Neural cell (in vitro differentiated cells): ENCODE results near the gene RNF20. TPM values are rescaled to one million over a fixed set of nuclear protein-coding genes. Genes with fewer than 3 reads are reported as not detected.

Experiments used
- H2AFZ ChIP-seq: fragments of 200-600, 300-800 bp; sonication (generic), shearing (Covaris generic); 2 replicates; pipeline ENCODE4 v1.6.0; 2014; ENCODE audit warnings: low read depth, mild to moderate bottlenecking, antibody characterized with exemption, low read length, moderate library complexity
- H3F3A ChIP-seq: fragments of 200-600 bp; shearing (Covaris generic); 2 replicates; pipeline ENCODE4 v1.6.1; 2016; ENCODE audit warnings: mild to moderate bottlenecking, moderate library complexity, mixed read lengths, antibody characterized with exemption, low read length; ENCODE audit not compliant: insufficient read depth, poor library complexity, severe bottlenecking
- H3K27ac ChIP-seq: fragments of 200-600, 300-800 bp; sonication (generic), shearing (Covaris generic); 2 replicates; pipeline ENCODE4 v1.5.1; 2014; ENCODE audit warnings: mild to moderate bottlenecking, low read length, moderate library complexity
- H3K27me3 ChIP-seq: fragments of 300-800, 200-600 bp; sonication (generic), shearing (Covaris generic); 2 replicates; pipeline ENCODE4 v1.6.0; 2014; ENCODE audit warnings: mild to moderate bottlenecking, low read depth, low read length, moderate library complexity; ENCODE audit not compliant: insufficient read depth
- H3K36me3 ChIP-seq: fragments of 300-800, 200-600 bp; sonication (generic), shearing (Covaris generic); 2 replicates; pipeline ENCODE4 v1.5.1; 2014; ENCODE audit warnings: mild to moderate bottlenecking, antibody characterized with exemption, low read length, moderate library complexity; ENCODE audit not compliant: insufficient read depth
- H3K4me2 ChIP-seq: fragments of 300-800, 200-600 bp; sonication (generic), shearing (Covaris generic); 2 replicates; pipeline ENCODE4 v1.6.0; 2014; ENCODE audit warnings: mild to moderate bottlenecking, low read length
- H3K4me3 ChIP-seq: fragments of 300-800, 200-600 bp; sonication (generic), shearing (Covaris generic); 2 replicates; pipeline ENCODE4 v1.5.1; 2014; ENCODE audit warnings: mild to moderate bottlenecking, low read length, moderate library complexity
- H3K79me2 ChIP-seq: fragments of 200-600 bp; shearing (Covaris generic); replicated peaks from 2 replicates; pipeline ENCODE4 v1.6.0; 2014; ENCODE audit warnings: mild to moderate bottlenecking, low read length, moderate library complexity; ENCODE audit not compliant: insufficient read depth
- H3K9ac ChIP-seq: fragments of 300-800, 200-600 bp; sonication (generic), shearing (Covaris generic); 2 replicates; pipeline ENCODE4 v1.6.1; 2016; ENCODE audit warnings: mild to moderate bottlenecking, low read length, mixed read lengths
- H3K9me2 ChIP-seq: fragments of 200-600 bp; shearing (Covaris generic); 2 replicates; pipeline ENCODE4 v1.6.1; 2016; ENCODE audit warnings: mild to moderate bottlenecking, low read length, mixed read lengths; ENCODE audit not compliant: insufficient read depth
- H3K9me3 ChIP-seq: fragments of 200-600, 300-800 bp; sonication (generic), shearing (Covaris generic); 2 replicates; pipeline ENCODE4 v1.6.1; 2016; ENCODE audit warnings: mild to moderate bottlenecking, mixed run types, low read length, moderate library complexity, mixed read lengths
- H4K20me1 ChIP-seq: fragments of 200-600 bp; shearing (Covaris generic); 2 replicates; pipeline ENCODE4 v1.6.1; 2016; ENCODE audit warnings: mild to moderate bottlenecking, mixed run types; ENCODE audit not compliant: insufficient read depth
- EP300 ChIP-seq: fragments of 450-650 bp; conservative IDR thresholded peaks from 2 replicates; pipeline ENCODE4 v1.6.1; 2014; ENCODE audit warnings: antibody characterized with exemption, mild to moderate bottlenecking, moderate library complexity; ENCODE audit not compliant: poor library complexity, severe bottlenecking
- EZH2 ChIP-seq: fragments of 200-600, 300-800 bp; shearing (Covaris generic), sonication (generic); IDR thresholded peaks from 2 replicates; pipeline ENCODE4 v1.6.1; 2014; ENCODE audit warnings: antibody characterized with exemption, low read length, borderline replicate concordance, mild to moderate bottlenecking; ENCODE audit not compliant: insufficient read depth, poor library complexity, severe bottlenecking
- MXI1 ChIP-seq: fragments of 450-650 bp; conservative IDR thresholded peaks from 2 replicates; pipeline ENCODE4 v1.6.1; 2014; ENCODE audit warnings: antibody characterized with exemption, mild to moderate bottlenecking; ENCODE audit not compliant: poor library complexity, severe bottlenecking
- POLR2AphosphoS5 ChIP-seq: IDR thresholded peaks from 2 replicates; pipeline ENCODE4 v1.6.1; 2012
- SMC3 ChIP-seq: fragments of 450-650 bp; conservative IDR thresholded peaks from 2 replicates; pipeline ENCODE4 v1.6.1; 2014; ENCODE audit warnings: antibody characterized with exemption, mild to moderate bottlenecking, moderate library complexity; ENCODE audit not compliant: poor library complexity
- TAF1 ChIP-seq: IDR thresholded peaks from 2 replicates; pipeline ENCODE4 v1.6.1; 2012; ENCODE audit warnings: low read depth
- polyA plus RNA-seq: library from polyadenylated mRNA; depleted of rRNA; stranded (reverse); fragments of >200 nt; gene quantifications from 2 replicates; pipeline ENCODE4 v1.2.3, GENCODE V29; 2014
- TF ChIP-seq, protein P1 (sequence below): IDR thresholded peaks from 2 replicates; pipeline ENCODE4 v1.6.1; 2012; ENCODE audit warnings: borderline replicate concordance

RNF20 gene
- polyA plus RNA-seq, 1 donor from 2014 or later: 32.1 TPM

DNA sequence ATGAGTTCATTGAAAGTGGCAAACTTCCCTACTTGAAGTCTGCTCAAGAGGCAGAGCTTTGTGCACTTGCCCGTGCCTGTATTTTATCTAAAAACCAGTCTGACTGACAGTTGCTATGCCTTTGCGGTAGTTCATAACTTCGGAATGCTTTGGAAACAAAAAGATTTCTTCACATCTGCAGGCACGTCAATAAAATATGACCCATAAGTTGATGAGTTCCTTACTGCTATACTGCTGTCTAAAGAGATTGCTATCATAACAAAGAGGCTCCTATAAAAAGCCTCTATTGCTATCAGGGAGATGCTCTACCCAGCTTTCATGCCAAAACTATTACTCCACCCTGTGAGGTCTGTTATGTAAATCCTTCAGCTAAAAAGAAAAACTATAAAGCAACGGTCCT lies 25.4 kb upstream of the RNF20 start:
- Histone ChIP-seq H4K20me1 (no peaks in the 10 kb centered on the region), H3K9ac (no peak overlapping the region), H3K4me3 (no peak overlapping the region), H3K36me3 (no peaks in the 10 kb centered on the region), H3K9me3 (no peaks in the 10 kb centered on the region), H3K4me2 (no peak overlapping the region), H2AFZ (no peak overlapping the region), H3K79me2 (no peaks in the 10 kb centered on the region), H3K27me3 (no peaks in the 10 kb centered on the region), H3F3A (no peaks in the 10 kb centered on the region), H3K9me2 (no peaks in the 10 kb centered on the region), H3K27ac (no peak overlapping the region)
- TF ChIP-seq EP300: no peak
- TF ChIP-seq SMC3: no peak
- TF ChIP-seq EZH2: no peak
- no peak for TF ChIP-seq POLR2AphosphoS5
- TF ChIP-seq MXI1: no peak
- TF ChIP-seq, protein P1, sequence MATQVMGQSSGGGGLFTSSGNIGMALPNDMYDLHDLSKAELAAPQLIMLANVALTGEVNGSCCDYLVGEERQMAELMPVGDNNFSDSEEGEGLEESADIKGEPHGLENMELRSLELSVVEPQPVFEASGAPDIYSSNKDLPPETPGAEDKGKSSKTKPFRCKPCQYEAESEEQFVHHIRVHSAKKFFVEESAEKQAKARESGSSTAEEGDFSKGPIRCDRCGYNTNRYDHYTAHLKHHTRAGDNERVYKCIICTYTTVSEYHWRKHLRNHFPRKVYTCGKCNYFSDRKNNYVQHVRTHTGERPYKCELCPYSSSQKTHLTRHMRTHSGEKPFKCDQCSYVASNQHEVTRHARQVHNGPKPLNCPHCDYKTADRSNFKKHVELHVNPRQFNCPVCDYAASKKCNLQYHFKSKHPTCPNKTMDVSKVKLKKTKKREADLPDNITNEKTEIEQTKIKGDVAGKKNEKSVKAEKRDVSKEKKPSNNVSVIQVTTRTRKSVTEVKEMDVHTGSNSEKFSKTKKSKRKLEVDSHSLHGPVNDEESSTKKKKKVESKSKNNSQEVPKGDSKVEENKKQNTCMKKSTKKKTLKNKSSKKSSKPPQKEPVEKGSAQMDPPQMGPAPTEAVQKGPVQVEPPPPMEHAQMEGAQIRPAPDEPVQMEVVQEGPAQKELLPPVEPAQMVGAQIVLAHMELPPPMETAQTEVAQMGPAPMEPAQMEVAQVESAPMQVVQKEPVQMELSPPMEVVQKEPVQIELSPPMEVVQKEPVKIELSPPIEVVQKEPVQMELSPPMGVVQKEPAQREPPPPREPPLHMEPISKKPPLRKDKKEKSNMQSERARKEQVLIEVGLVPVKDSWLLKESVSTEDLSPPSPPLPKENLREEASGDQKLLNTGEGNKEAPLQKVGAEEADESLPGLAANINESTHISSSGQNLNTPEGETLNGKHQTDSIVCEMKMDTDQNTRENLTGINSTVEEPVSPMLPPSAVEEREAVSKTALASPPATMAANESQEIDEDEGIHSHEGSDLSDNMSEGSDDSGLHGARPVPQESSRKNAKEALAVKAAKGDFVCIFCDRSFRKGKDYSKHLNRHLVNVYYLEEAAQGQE: no peak

GRCh38 chr9:101509572-101509971 lies 24.1 kb upstream of the RNF20 start:
- no peak for TF ChIP-seq MXI1
- H3K9ac ChIP-seq: no peak overlapping the region

GRCh38 chr9:101510459-101510858 lies 23.2 kb upstream of the RNF20 start:
- Histone ChIP-seq H3K9ac (no peak overlapping the region), H3K4me3 (no peak overlapping the region), H3F3A (no peaks in the 10 kb centered on the region), H3K79me2 (no peaks in the 10 kb centered on the region), H3K4me2 (no peak overlapping the region), H3K9me3 (no peaks in the 10 kb centered on the region), H2AFZ (no peak overlapping the region), H3K27ac (no peak overlapping the region), H4K20me1 (no peaks in the 10 kb centered on the region), H3K9me2 (no peaks in the 10 kb centered on the region), H3K27me3 (no peaks in the 10 kb centered on the region), H3K36me3 (no peaks in the 10 kb centered on the region)
- no peak for TF ChIP-seq POLR2AphosphoS5
- TF ChIP-seq MXI1: no peak
- TF ChIP-seq TAF1: no peak
- no peak for TF ChIP-seq EZH2
- TF ChIP-seq, protein P1: no peak

More at GRCh38 chr9:101509572-101509971, 24.1 kb upstream of the RNF20 start:
- H3K9me2 ChIP-seq: no peaks in the 10 kb centered on the region
- no peak overlapping the region for H3K4me2 ChIP-seq
- no peak overlapping the region for H3K27ac ChIP-seq
- no peak overlapping the region for H2AFZ ChIP-seq
- H3K4me3 ChIP-seq: no peak overlapping the region
- no peaks in the 10 kb centered on the region for H3K79me2 ChIP-seq
- no peaks in the 10 kb centered on the region for H3K27me3 ChIP-seq
- no peaks in the 10 kb centered on the region for H4K20me1 ChIP-seq
- H3K9me3 ChIP-seq: no peaks in the 10 kb centered on the region
- no peaks in the 10 kb centered on the region for H3F3A ChIP-seq
- no peaks in the 10 kb centered on the region for H3K36me3 ChIP-seq
